HepG2 (cell line): ENCODE measurements around the gene MICB. TPM values are rescaled to one million over a fixed set of nuclear protein-coding genes. Genes with fewer than 3 reads are reported as not detected.

Experiments
- HMGA1 ChIP-seq: sonication (generic); formaldehyde crosslinking; conservative IDR thresholded peaks from 2 replicates; pipeline ENCODE4 v1.4.0; 2020; ENCODE audit warnings: missing genetic modification reagents
- SALL1 ChIP-seq: sonication (generic); formaldehyde crosslinking; IDR thresholded peaks from 2 replicates; pipeline ENCODE4 v1.8.0; 2022; ENCODE audit warnings: mild to moderate bottlenecking, missing genetic modification reagents
- ZBTB20 ChIP-seq: sonication (generic); formaldehyde crosslinking; IDR thresholded peaks from 2 replicates; pipeline ENCODE4 v1.8.1; 2023; ENCODE audit warnings: missing genetic modification reagents, low read depth, mild to moderate bottlenecking, borderline replicate concordance
- ZFP1 ChIP-seq: IDR thresholded peaks from 2 replicates; pipeline ENCODE4 v1.6.1; 2016
- ZNF101 ChIP-seq: sonication (generic); formaldehyde crosslinking; IDR thresholded peaks from 2 replicates; pipeline ENCODE4 v1.4.0; 2020; ENCODE audit warnings: mild to moderate bottlenecking, low read depth, missing genetic modification reagents, borderline replicate concordance
- ZNF432 ChIP-seq: sonication (generic); formaldehyde crosslinking; IDR thresholded peaks from 2 replicates; pipeline ENCODE4 v1.5.0; 2020; ENCODE audit warnings: missing genetic modification reagents, mild to moderate bottlenecking, borderline replicate concordance
- ZNF557 ChIP-seq: sonication (generic); formaldehyde crosslinking; IDR thresholded peaks from 2 replicates; pipeline ENCODE4 v1.4.0; 2020; ENCODE audit warnings: missing genetic modification reagents
- ZNF652 ChIP-seq: IDR thresholded peaks from 2 replicates; pipeline ENCODE4 v1.6.1; 2016; ENCODE audit warnings: low read depth, borderline replicate concordance
- ZNF672 ChIP-seq: sonication (generic); formaldehyde crosslinking; IDR thresholded peaks from 2 replicates; pipeline ENCODE4 v1.8.1; 2022; ENCODE audit warnings: missing genetic modification reagents
- ZSCAN25 ChIP-seq: sonication (generic); formaldehyde crosslinking; IDR thresholded peaks from 2 replicates; pipeline ENCODE4 v1.8.0; 2022; ENCODE audit warnings: mild to moderate bottlenecking, missing genetic modification reagents
- polyA plus RNA-seq, 8 experiments: library from polyadenylated mRNA; depleted of rRNA in 3 of 8; stranded (reverse) in 7 of 8; unstranded in 1 of 8; fragments of >200 nt; fragmentation: Illumina TruSeq in 4 of 8; extraction: Trizol in 4 of 8; gene quantifications; 2 replicates each; pipeline versions ENCODE4 v1.2.1 to v1.2.3, GENCODE V29; 2011 to 2016; ENCODE audit warnings: low read depth in 4 of 8, missing spikeins in 1 of 8, mixed read lengths in 1 of 8; ENCODE audit not compliant: insufficient read depth in 1 of 8
- total RNA-seq, 5 experiments: library from RNA; depleted of rRNA; stranded (reverse); fragments of >200 nt; fragmentation: Illumina TruSeq; extraction: Trizol; gene quantifications; 2 replicates each; pipeline ENCODE4 v1.2.3, GENCODE V29; 2016; ENCODE audit warnings: low read depth in 1 of 5
- TF ChIP-seq, protein P1 (sequence below): sonication (generic); formaldehyde crosslinking; conservative IDR thresholded peaks from 2 replicates; pipeline ENCODE4 v1.8.0; 2022; ENCODE audit warnings: low read depth, missing genetic modification reagents
- TF ChIP-seq, protein P2 (sequence below): sonication (generic); formaldehyde crosslinking; IDR thresholded peaks from 2 replicates; pipeline ENCODE4 v1.5.0; 2020; ENCODE audit warnings: mild to moderate bottlenecking, missing genetic modification reagents
- TF ChIP-seq, protein P3 (sequence below): sonication (generic); formaldehyde crosslinking; IDR thresholded peaks from 2 replicates; pipeline ENCODE4 v1.9.0; 2021; ENCODE audit warnings: missing genetic modification reagents, borderline replicate concordance
- TF ChIP-seq, protein P4 (sequence below): sonication (generic); formaldehyde crosslinking; IDR thresholded peaks from 2 replicates; pipeline ENCODE4 v1.9.0; 2021; ENCODE audit warnings: mild to moderate bottlenecking, missing genetic modification reagents

The MICB gene
- total and polyA plus RNA-seq, 2 of the 13 experiments (the other 11 are each of a cell fraction or from before 2014, with no cell fraction given) = 12.5 to 12.8 TPM

DNA sequence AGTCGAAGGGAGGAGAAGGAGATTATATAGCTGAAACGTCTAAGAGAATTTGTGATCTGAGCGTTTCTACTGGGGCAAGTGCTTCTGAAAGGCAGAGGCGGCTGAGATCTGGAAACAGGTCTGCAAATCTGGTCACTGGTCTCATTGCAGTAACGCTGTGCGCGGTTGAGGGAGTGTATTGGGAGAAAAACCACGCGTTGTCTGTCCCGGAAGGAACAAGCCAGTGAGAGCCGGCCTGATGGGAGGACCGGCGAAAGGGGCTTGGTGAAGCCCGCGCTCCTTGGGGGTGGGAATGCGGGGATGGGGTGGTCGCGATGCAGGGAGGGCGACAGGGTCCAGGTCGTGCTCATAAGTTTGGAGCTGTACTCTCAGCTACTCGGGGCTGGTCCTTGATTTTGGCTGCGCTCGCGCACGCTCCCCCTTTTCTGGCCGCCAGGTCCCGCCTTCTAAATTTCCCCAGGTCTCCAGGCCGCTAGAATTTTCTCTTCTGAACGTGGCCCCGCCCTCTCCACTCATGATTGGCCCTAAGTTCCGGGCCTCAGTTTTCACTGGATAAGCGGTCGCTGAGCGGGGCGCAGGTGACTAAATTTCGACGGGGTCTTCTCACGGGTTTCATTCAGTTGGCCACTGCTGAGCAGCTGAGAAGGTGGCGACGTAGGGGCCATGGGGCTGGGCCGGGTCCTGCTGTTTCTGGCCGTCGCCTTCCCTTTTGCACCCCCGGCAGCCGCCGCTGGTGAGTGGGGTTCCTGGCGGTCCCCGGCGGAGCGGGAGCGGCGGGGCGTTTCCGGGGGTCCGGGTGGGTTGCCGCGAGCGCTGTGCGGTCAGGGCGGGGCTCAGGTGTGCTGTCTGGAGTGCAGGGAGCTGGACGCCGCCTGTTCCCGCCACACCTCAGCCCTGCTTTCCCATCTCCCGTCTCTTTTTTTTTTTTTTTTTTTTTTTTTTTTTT, at the start of gene MICB (continued):
- TF ChIP-seq, protein P1, sequence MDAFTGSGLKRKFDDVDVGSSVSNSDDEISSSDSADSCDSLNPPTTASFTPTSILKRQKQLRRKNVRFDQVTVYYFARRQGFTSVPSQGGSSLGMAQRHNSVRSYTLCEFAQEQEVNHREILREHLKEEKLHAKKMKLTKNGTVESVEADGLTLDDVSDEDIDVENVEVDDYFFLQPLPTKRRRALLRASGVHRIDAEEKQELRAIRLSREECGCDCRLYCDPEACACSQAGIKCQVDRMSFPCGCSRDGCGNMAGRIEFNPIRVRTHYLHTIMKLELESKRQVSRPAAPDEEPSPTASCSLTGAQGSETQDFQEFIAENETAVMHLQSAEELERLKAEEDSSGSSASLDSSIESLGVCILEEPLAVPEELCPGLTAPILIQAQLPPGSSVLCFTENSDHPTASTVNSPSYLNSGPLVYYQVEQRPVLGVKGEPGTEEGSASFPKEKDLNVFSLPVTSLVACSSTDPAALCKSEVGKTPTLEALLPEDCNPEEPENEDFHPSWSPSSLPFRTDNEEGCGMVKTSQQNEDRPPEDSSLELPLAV (CRISPR knock-in tag) = no peak
- TF ChIP-seq ZNF432 (CRISPR knock-in tag) = no peak
- TF ChIP-seq SALL1 (CRISPR knock-in tag) = peak; percentile 26
- no peak for TF ChIP-seq ZNF101 (CRISPR knock-in tag)
- TF ChIP-seq ZNF672 (CRISPR knock-in tag) = no peak
- no peak for TF ChIP-seq ZNF652 (CRISPR knock-in tag)
- TF ChIP-seq, protein P2, sequence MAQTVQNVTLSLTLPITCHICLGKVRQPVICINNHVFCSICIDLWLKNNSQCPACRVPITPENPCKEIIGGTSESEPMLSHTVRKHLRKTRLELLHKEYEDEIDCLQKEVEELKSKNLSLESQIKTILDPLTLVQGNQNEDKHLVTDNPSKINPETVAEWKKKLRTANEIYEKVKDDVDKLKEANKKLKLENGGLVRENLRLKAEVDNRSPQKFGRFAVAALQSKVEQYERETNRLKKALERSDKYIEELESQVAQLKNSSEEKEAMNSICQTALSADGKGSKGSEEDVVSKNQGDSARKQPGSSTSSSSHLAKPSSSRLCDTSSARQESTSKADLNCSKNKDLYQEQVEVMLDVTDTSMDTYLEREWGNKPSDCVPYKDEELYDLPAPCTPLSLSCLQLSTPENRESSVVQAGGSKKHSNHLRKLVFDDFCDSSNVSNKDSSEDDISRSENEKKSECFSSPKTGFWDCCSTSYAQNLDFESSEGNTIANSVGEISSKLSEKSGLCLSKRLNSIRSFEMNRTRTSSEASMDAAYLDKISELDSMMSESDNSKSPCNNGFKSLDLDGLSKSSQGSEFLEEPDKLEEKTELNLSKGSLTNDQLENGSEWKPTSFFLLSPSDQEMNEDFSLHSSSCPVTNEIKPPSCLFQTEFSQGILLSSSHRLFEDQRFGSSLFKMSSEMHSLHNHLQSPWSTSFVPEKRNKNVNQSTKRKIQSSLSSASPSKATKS (CRISPR knock-in tag) = no peak; the same call in 1 of the 2 replicates
- TF ChIP-seq HMGA1 (CRISPR knock-in tag) = no peak
- no peak for TF ChIP-seq ZFP1 (CRISPR knock-in tag)
- no peak for TF ChIP-seq ZBTB20 (CRISPR knock-in tag)
- TF ChIP-seq, protein P3, sequence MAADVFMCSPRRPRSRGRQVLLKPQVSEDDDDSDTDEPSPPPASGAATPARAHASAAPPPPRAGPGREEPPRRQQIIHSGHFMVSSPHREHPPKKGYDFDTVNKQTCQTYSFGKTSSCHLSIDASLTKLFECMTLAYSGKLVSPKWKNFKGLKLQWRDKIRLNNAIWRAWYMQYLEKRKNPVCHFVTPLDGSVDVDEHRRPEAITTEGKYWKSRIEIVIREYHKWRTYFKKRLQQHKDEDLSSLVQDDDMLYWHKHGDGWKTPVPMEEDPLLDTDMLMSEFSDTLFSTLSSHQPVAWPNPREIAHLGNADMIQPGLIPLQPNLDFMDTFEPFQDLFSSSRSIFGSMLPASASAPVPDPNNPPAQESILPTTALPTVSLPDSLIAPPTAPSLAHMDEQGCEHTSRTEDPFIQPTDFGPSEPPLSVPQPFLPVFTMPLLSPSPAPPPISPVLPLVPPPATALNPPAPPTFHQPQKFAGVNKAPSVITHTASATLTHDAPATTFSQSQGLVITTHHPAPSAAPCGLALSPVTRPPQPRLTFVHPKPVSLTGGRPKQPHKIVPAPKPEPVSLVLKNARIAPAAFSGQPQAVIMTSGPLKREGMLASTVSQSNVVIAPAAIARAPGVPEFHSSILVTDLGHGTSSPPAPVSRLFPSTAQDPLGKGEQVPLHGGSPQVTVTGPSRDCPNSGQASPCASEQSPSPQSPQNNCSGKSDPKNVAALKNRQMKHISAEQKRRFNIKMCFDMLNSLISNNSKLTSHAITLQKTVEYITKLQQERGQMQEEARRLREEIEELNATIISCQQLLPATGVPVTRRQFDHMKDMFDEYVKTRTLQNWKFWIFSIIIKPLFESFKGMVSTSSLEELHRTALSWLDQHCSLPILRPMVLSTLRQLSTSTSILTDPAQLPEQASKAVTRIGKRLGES = no peak
- TF ChIP-seq ZNF557 (CRISPR knock-in tag) = no peak
- peak; percentile 92 for TF ChIP-seq ZSCAN25 (CRISPR knock-in tag)
- TF ChIP-seq, protein P4, sequence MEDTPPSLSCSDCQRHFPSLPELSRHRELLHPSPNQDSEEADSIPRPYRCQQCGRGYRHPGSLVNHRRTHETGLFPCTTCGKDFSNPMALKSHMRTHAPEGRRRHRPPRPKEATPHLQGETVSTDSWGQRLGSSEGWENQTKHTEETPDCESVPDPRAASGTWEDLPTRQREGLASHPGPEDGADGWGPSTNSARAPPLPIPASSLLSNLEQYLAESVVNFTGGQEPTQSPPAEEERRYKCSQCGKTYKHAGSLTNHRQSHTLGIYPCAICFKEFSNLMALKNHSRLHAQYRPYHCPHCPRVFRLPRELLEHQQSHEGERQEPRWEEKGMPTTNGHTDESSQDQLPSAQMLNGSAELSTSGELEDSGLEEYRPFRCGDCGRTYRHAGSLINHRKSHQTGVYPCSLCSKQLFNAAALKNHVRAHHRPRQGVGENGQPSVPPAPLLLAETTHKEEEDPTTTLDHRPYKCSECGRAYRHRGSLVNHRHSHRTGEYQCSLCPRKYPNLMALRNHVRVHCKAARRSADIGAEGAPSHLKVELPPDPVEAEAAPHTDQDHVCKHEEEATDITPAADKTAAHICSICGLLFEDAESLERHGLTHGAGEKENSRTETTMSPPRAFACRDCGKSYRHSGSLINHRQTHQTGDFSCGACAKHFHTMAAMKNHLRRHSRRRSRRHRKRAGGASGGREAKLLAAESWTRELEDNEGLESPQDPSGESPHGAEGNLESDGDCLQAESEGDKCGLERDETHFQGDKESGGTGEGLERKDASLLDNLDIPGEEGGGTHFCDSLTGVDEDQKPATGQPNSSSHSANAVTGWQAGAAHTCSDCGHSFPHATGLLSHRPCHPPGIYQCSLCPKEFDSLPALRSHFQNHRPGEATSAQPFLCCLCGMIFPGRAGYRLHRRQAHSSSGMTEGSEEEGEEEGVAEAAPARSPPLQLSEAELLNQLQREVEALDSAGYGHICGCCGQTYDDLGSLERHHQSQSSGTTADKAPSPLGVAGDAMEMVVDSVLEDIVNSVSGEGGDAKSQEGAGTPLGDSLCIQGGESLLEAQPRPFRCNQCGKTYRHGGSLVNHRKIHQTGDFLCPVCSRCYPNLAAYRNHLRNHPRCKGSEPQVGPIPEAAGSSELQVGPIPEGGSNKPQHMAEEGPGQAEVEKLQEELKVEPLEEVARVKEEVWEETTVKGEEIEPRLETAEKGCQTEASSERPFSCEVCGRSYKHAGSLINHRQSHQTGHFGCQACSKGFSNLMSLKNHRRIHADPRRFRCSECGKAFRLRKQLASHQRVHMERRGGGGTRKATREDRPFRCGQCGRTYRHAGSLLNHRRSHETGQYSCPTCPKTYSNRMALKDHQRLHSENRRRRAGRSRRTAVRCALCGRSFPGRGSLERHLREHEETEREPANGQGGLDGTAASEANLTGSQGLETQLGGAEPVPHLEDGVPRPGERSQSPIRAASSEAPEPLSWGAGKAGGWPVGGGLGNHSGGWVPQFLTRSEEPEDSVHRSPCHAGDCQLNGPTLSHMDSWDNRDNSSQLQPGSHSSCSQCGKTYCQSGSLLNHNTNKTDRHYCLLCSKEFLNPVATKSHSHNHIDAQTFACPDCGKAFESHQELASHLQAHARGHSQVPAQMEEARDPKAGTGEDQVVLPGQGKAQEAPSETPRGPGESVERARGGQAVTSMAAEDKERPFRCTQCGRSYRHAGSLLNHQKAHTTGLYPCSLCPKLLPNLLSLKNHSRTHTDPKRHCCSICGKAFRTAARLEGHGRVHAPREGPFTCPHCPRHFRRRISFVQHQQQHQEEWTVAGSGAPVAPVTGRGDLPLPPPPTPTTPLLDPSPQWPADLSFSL (CRISPR knock-in tag) = no peak
